GM12874 (cell line): ENCODE data around the gene NRIP2.
A peak's percentile ranks its signal among the peaks of the same experiment; 100 is the strongest.

Experiments
- CTCF ChIP-seq: IDR thresholded peaks from 2 replicates; pipeline ENCODE4 v1.5.1; 2011; ENCODE audit warnings: low read depth, mild to moderate bottlenecking, control low read depth, low read length, moderate library complexity; ENCODE audit not compliant: insufficient read depth

Gene NRIP2

DNA sequence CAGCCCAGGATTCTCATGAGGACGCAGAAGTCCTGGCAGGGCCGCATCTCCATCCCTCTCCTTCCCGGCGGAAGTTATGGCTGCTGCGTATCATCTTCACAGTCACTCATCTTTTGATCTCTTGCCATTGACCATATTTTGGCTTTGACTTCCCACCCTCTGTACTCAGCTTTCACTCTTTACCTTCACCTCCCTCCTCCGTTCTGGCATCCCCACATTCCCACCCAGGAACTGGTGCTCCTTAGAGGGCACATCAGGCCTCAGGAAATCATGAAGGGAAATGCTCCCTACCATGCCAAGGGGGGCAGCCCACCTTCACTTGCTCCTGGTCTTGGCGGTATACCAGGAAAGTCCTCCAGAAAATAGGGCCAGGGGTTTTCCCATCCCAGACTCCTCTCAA lies 20.7 kb upstream of the NRIP2 start:
- TF ChIP-seq CTCF: no peak

DNA sequence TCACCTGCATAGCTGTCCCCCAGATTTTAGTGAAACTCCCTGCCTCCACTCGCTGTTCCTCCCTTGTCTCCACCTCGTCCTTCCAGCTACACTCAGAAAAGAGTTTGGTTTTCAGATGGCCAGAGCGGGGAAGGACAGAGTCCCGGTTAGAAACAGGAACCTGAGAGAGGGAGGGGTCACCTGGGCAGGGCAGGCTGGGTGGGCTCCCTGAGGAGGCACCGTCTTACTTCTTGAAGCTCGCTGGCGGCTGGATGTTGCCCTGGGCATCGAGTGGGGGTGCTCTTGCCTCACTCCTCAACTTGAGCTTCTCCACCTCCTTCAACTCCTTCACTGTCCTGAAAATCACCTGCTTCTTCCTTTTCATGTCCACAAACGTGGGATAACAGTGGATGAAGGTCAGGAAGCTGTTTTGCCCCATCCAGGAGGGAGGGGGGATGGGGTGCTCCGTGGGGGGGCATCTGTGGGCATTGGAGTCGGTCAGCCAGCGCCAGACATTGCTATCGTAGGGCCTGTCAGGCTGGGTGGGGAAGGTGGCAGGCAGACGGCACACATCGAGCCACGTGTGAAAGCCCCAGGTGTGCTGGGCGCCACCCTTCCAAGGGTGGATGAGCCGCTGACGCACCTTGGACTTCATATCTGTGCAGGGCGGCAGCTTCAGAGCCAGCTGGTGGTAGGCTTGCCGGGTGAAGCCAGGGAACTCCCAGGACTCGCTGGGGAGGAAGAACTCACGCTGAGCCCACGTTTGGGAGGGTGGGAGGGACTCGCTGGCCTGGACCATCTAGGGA lies 20.0 kb upstream of the NRIP2 start:
- TF ChIP-seq CTCF: no peak

DNA sequence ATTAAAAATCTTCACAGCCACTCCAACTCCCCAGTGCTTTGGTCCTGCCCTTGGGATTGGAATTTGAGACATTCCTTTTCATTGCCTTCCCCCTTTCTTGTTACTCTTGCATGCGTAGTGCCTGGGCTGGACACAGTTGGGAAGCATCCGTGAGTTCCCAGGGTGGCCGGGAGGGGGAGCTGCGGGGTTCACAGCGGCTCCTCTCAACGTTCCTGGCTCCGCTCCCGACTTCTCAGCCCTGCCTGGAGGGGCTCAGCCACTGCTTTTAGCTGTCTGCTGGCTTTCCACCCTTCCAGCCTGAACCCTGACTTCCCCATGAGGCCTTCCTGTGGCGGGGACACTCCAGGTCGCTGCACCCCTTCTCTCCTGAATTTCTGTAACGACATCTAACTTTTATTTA lies 18.8 kb upstream of the NRIP2 start:
- peak; percentile 88 for TF ChIP-seq CTCF

GRCh38 chr12:2851931-2852330 lies 17.1 kb upstream of the NRIP2 start:
- no peak for TF ChIP-seq CTCF

DNA sequence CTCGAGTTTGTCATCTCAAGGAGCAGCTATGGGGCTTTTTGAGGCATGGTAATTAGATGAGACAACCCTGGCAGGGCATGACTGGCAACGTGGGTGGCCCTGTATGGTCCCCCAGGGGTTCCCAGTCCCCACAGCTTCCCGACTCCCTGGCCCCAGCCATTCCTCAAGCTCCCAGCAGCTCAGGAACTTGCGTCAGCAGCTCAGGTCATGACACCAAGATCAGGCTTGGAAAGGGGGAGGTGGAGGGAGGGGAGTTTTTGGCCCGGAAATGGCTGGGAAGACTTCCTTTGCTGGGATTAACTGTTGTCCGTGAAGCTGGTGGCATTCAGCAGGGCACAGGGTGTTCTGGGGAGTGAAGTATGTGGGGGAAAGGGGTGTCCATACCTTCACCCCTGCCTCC lies 10.4 kb upstream of the NRIP2 start:
- TF ChIP-seq CTCF: no peak

DNA sequence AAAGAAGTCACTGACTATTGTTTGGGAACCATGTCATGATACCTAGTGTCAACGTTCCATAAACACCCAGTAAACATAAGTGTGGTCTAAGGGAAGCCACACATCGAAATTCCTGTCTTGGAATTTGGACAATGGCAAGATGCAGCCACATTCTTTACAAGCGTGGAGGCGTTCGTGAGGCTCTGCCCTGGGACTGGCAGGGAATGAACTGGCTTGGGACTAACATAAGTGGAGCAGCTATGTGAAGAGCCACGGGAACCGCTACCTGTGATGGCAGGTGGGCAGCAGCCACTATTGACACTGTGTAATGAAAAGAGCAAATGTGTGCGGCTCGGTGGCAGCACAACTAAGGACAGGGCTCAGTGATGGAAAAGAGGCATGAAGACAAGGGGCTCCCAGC lies 10.0 kb upstream of the NRIP2 start:
- no peak for TF ChIP-seq CTCF

DNA sequence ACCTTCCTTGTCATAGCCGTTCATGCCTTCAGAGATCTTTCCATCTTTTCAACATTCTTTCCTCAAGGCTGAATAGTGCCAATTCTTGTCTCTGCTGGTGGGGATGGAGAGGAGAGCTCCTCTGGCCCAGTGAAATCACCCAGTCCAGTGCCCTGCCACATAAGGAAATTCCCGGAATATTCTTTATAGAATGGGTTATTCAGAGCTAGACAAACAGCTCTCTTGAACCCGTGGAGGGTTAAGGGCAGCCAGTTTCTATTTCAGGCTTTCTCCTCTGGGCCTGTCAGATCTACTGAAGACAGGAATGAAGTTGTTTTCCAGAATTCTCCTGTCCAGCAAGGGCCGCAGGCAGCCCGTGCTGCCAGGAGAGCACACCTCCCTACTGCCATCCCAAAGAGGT lies 8.1 kb upstream of the NRIP2 start:
- TF ChIP-seq CTCF: no peak
